Measurements from ENCODE around the gene ADGRB3.

Gene ADGRB3

GRCh38 chr6:68756454-68757375 lies 121.6 kb downstream of the ADGRB3 start:
- H4K5ac ChIP-seq (ENCODE audit: low read length), result no peak overlapping the region
- no peak overlapping the region for H3K9ac ChIP-seq (ENCODE audit: low read length)
- no peak overlapping the region for H2AK5ac ChIP-seq (ENCODE audit: low read length)
- no peak overlapping the region for H2BK5ac ChIP-seq (ENCODE audit: low read length)
- no peak overlapping the region for H3K23ac ChIP-seq (ENCODE audit: low read length)
- H4K8ac ChIP-seq (ENCODE audit: low read depth, low read length), result no peak overlapping the region
- no peaks in the 10 kb centered on the region for H3K79me2 ChIP-seq (ENCODE audit: control insufficient read depth, insufficient read depth, low read length)
- no peak overlapping the region for H3K18ac ChIP-seq (ENCODE audit: low read length)
- no peaks in the 10 kb centered on the region for H3K27me3 ChIP-seq (ENCODE audit: insufficient read depth, low read length, poor library complexity)
- H3K4me3 ChIP-seq (ENCODE audit: low read length), result no peak overlapping the region
- no peak overlapping the region for H2BK15ac ChIP-seq (replicated peaks; ENCODE audit: low read depth)
- H3K56ac ChIP-seq (ENCODE audit: low read length), result no peak overlapping the region
- no CpG with 5 or more reads among the region's 5 CpGs for WGBS (ENCODE audit: extremely low coverage, insufficient coverage, low lambda C conversion rate)
- H3K4me1 ChIP-seq (ENCODE audit: control insufficient read depth, low read depth, low read length), result no peaks in the 10 kb centered on the region
- H3K4me2 ChIP-seq (ENCODE audit: low read length), result no peak overlapping the region
- H3K4ac ChIP-seq (ENCODE audit: low read depth, low read length), result no peak overlapping the region
- H2BK120ac ChIP-seq (ENCODE audit: low read depth, low read length), result no peak overlapping the region
- no peak overlapping the region for H3K27ac ChIP-seq (ENCODE audit: low read depth, low read length)
- no peak for DNase-seq
- no peaks in the 10 kb centered on the region for H3K36me3 ChIP-seq (ENCODE audit: control insufficient read depth, insufficient read depth, low read length)
- no peaks in the 10 kb centered on the region for H3K79me1 ChIP-seq (ENCODE audit: low read length)

- no peak overlapping the region for H3K18ac ChIP-seq (ENCODE audit: low read length)
- no peak overlapping the region for H2BK120ac ChIP-seq (ENCODE audit: low read depth, low read length)
- no peak overlapping the region for H3K4ac ChIP-seq (ENCODE audit: low read depth, low read length)
- H4K5ac ChIP-seq (ENCODE audit: low read length), result no peak overlapping the region
- WGBS (ENCODE audit: extremely low coverage, insufficient coverage, low lambda C conversion rate), result no CpG with 5 or more reads among the region's 1 CpG
- no peaks in the 10 kb centered on the region for H3K79me1 ChIP-seq (ENCODE audit: low read length)
- H3K27ac ChIP-seq (ENCODE audit: low read depth, low read length), result no peak overlapping the region
- no peak overlapping the region for H2AK5ac ChIP-seq (ENCODE audit: low read length)
- no peak overlapping the region for H3K9ac ChIP-seq (ENCODE audit: low read length)
- H3K79me2 ChIP-seq (ENCODE audit: control insufficient read depth, insufficient read depth, low read length), result no peaks in the 10 kb centered on the region
- H3K23ac ChIP-seq (ENCODE audit: low read length), result no peak overlapping the region
- no peaks in the 10 kb centered on the region for H3K4me1 ChIP-seq (ENCODE audit: control insufficient read depth, low read depth, low read length)
- H3K4me3 ChIP-seq (ENCODE audit: low read length), result no peak overlapping the region
- no peak overlapping the region for H3K4me2 ChIP-seq (ENCODE audit: low read length)
- H2BK5ac ChIP-seq (ENCODE audit: low read length), result no peak overlapping the region
- no peak for DNase-seq
- no peak overlapping the region for H3K56ac ChIP-seq (ENCODE audit: low read length)
- H3K27me3 ChIP-seq (ENCODE audit: insufficient read depth, low read length, poor library complexity), result no peaks in the 10 kb centered on the region
- H4K8ac ChIP-seq (ENCODE audit: low read depth, low read length), result no peak overlapping the region
- H3K36me3 ChIP-seq (ENCODE audit: control insufficient read depth, insufficient read depth, low read length), result no peaks in the 10 kb centered on the region
- H2BK15ac ChIP-seq (replicated peaks; ENCODE audit: low read depth), result no peak overlapping the region
Measured at GRCh38 chr6:68757821-68758220, 122.7 kb downstream of the ADGRB3 start.

GRCh38 chr6:68758559-68758958 lies 123.5 kb downstream of the ADGRB3 start:
- Histone ChIP-seq H2BK120ac (ENCODE audit: low read depth, low read length) (no peak overlapping the region), H3K56ac (ENCODE audit: low read length) (no peak overlapping the region), H2BK5ac (ENCODE audit: low read length) (no peak overlapping the region), H3K27me3 (ENCODE audit: insufficient read depth, low read length, poor library complexity) (no peaks in the 10 kb centered on the region), H3K4me1 (ENCODE audit: control insufficient read depth, low read depth, low read length) (no peaks in the 10 kb centered on the region), H3K4me3 (ENCODE audit: low read length) (no peak overlapping the region), H3K4me2 (ENCODE audit: low read length) (no peak overlapping the region), H3K4ac (ENCODE audit: low read depth, low read length) (no peak overlapping the region), H3K79me2 (ENCODE audit: control insufficient read depth, insufficient read depth, low read length) (no peaks in the 10 kb centered on the region), H3K79me1 (ENCODE audit: low read length) (no peaks in the 10 kb centered on the region), H4K5ac (ENCODE audit: low read length) (no peak overlapping the region), H2BK15ac (replicated peaks; ENCODE audit: low read depth) (no peak overlapping the region), H3K27ac (ENCODE audit: low read depth, low read length) (no peak overlapping the region), H3K18ac (ENCODE audit: low read length) (no peak overlapping the region), H4K8ac (ENCODE audit: low read depth, low read length) (no peak overlapping the region), H3K9ac (ENCODE audit: low read length) (no peak overlapping the region), H3K23ac (ENCODE audit: low read length) (no peak overlapping the region), H3K36me3 (ENCODE audit: control insufficient read depth, insufficient read depth, low read length) (no peaks in the 10 kb centered on the region), H2AK5ac (ENCODE audit: low read length) (no peak overlapping the region)
- no peak for DNase-seq

- Histone ChIP-seq H3K36me3 (ENCODE audit: control insufficient read depth, insufficient read depth, low read length) (no peaks in the 10 kb centered on the region), H2BK5ac (ENCODE audit: low read length) (no peak overlapping the region), H4K8ac (ENCODE audit: low read depth, low read length) (no peak overlapping the region), H3K56ac (ENCODE audit: low read length) (no peak overlapping the region), H2BK15ac (replicated peaks; ENCODE audit: low read depth) (no peak overlapping the region), H3K27ac (ENCODE audit: low read depth, low read length) (no peak overlapping the region), H3K79me1 (ENCODE audit: low read length) (no peaks in the 10 kb centered on the region), H3K4me1 (ENCODE audit: control insufficient read depth, low read depth, low read length) (no peaks in the 10 kb centered on the region), H3K9ac (ENCODE audit: low read length) (no peak overlapping the region), H3K18ac (ENCODE audit: low read length) (no peak overlapping the region), H4K5ac (ENCODE audit: low read length) (no peak overlapping the region), H2AK5ac (ENCODE audit: low read length) (no peak overlapping the region), H3K4me2 (ENCODE audit: low read length) (no peak overlapping the region), H3K23ac (ENCODE audit: low read length) (no peak overlapping the region), H2BK120ac (ENCODE audit: low read depth, low read length) (no peak overlapping the region), H3K4ac (ENCODE audit: low read depth, low read length) (no peak overlapping the region), H3K27me3 (ENCODE audit: insufficient read depth, low read length, poor library complexity) (no peaks in the 10 kb centered on the region), H3K4me3 (ENCODE audit: low read length) (no peak overlapping the region), H3K79me2 (ENCODE audit: control insufficient read depth, insufficient read depth, low read length) (no peaks in the 10 kb centered on the region)
- WGBS (ENCODE audit: extremely low coverage, insufficient coverage, low lambda C conversion rate), result no CpG with 5 or more reads among the region's 2 CpGs
- no peak for DNase-seq
Measured at GRCh38 chr6:68760485-68760884, 125.4 kb downstream of the ADGRB3 start.

- Histone ChIP-seq H3K9ac (ENCODE audit: low read length) (no peak overlapping the region), H3K36me3 (ENCODE audit: control insufficient read depth, insufficient read depth, low read length) (no peaks in the 10 kb centered on the region), H4K8ac (ENCODE audit: low read depth, low read length) (no peak overlapping the region), H2BK5ac (ENCODE audit: low read length) (no peak overlapping the region), H3K27ac (ENCODE audit: low read depth, low read length) (no peak overlapping the region), H3K27me3 (ENCODE audit: insufficient read depth, low read length, poor library complexity) (no peaks in the 10 kb centered on the region), H3K4me2 (ENCODE audit: low read length) (no peak overlapping the region), H4K5ac (ENCODE audit: low read length) (no peak overlapping the region), H2AK5ac (ENCODE audit: low read length) (no peak overlapping the region), H3K56ac (ENCODE audit: low read length) (no peak overlapping the region), H3K18ac (ENCODE audit: low read length) (no peak overlapping the region), H3K4ac (ENCODE audit: low read depth, low read length) (no peak overlapping the region), H3K4me1 (ENCODE audit: control insufficient read depth, low read depth, low read length) (no peaks in the 10 kb centered on the region), H2BK120ac (ENCODE audit: low read depth, low read length) (no peak overlapping the region), H3K23ac (ENCODE audit: low read length) (no peak overlapping the region), H3K4me3 (ENCODE audit: low read length) (no peak overlapping the region), H3K79me1 (ENCODE audit: low read length) (no peaks in the 10 kb centered on the region), H2BK15ac (replicated peaks; ENCODE audit: low read depth) (no peak overlapping the region), H3K79me2 (ENCODE audit: control insufficient read depth, insufficient read depth, low read length) (no peaks in the 10 kb centered on the region)
- no peak for DNase-seq
- no CpG with 5 or more reads among the region's 8 CpGs for WGBS (ENCODE audit: extremely low coverage, insufficient coverage, low lambda C conversion rate)
Measured at GRCh38 chr6:68760941-68761676, 126.0 kb downstream of the ADGRB3 start.
